Natural killer cell (primary cell): ENCODE measurements around the gene CADM1. TPM values are rescaled to one million over a fixed set of nuclear protein-coding genes. Genes with fewer than 3 reads are reported as not detected.
A peak's percentile ranks its signal among the peaks of the same experiment; 100 is the strongest.

ENCODE experiments used
- ATAC-seq, 3 donors: fragments of 150-1000 bp in 2 of 3; fragments of 200-7000 bp in 1 of 3; cut with Tn5 transposase; 1 replicate in 1 of 3; 2 replicates in 2 of 3; pipeline ENCODE4 v1.10.0; 2021; ENCODE audit warnings: mild to moderate bottlenecking in 2 of 3, moderate library complexity in 2 of 3
- DNase-seq, 2 donors: peaks; one replicate each; pipeline versions ENCODE4 v3.0.0 to v3.0.0-alpha.2; 2013 to 2021; ENCODE audit warnings: mixed read lengths in 1 of 2
- H3K27ac ChIP-seq: one replicate; pipeline ENCODE4 v1.5.1; 2013; ENCODE audit warnings: mild to moderate bottlenecking, low read length
- H3K27me3 ChIP-seq: one replicate; pipeline ENCODE4 v1.6.1; 2013; ENCODE audit warnings: low read length; ENCODE audit not compliant: control insufficient read depth, insufficient read depth
- H3K36me3 ChIP-seq: one replicate; pipeline ENCODE4 v1.6.1; 2013; ENCODE audit warnings: low read length; ENCODE audit not compliant: control insufficient read depth, insufficient read depth
- H3K4me1 ChIP-seq: one replicate; pipeline ENCODE4 v1.6.1; 2013; ENCODE audit warnings: low read length; ENCODE audit not compliant: control insufficient read depth, insufficient read depth
- H3K4me3 ChIP-seq: one replicate; pipeline ENCODE4 v1.5.1; 2013; ENCODE audit warnings: low read length
- H3K9me3 ChIP-seq: one replicate; pipeline ENCODE4 v1.6.1; 2013; ENCODE audit warnings: low read length; ENCODE audit not compliant: control insufficient read depth, insufficient read depth
- H3K27ac Mint-ChIP-seq, 2 donors: one replicate each; pipeline ENCODE4 v1.8.0; 2022; ENCODE audit warnings: mild to moderate bottlenecking in 2 of 2, mixed read lengths in 2 of 2, moderate library complexity in 1 of 2
- H3K27me3 Mint-ChIP-seq, 2 donors: one replicate each; pipeline ENCODE4 v1.8.0; 2022; ENCODE audit warnings: low read depth in 2 of 2, mixed read lengths in 2 of 2
- H3K36me3 Mint-ChIP-seq: one replicate; pipeline ENCODE4 v1.8.0; 2022; ENCODE audit warnings: mixed read lengths
- H3K4me1 Mint-ChIP-seq, 2 donors: one replicate each; pipeline ENCODE4 v1.8.0; 2022; ENCODE audit warnings: mixed read lengths in 2 of 2
- H3K4me3 Mint-ChIP-seq: one replicate; pipeline ENCODE4 v1.8.0; 2022; ENCODE audit warnings: mild to moderate bottlenecking, moderate library complexity, mixed read lengths
- H3K9me3 Mint-ChIP-seq, 2 donors: one replicate each; pipeline ENCODE4 v1.8.0; 2022; ENCODE audit warnings: mixed read lengths in 2 of 2
- whole genome bisulfite sequencing: methylation state at CpG from one replicate; pipeline ENCODE4 v1.1.7; 2013; ENCODE audit warnings: missing lambda C conversion rate; ENCODE audit not compliant: insufficient coverage; 5-methylcytosine and 5-hydroxymethylcytosine counted together
- intact Hi-C: fragments of 100-400 bp; cut with micrococcal nuclease; formaldehyde crosslinking; loops from one replicate; pipeline ENCODE4 v1.14.2; 2022
- total RNA-seq, 4 donors: library from RNA; stranded (reverse); fragments of 120-200 nt in 1 of 4; gene quantifications; one replicate each; pipeline versions ENCODE4 v1.2.3 to v1.2.4, GENCODE V29; 2013 to 2022
- TF ChIP-seq, protein P1 (sequence below): fragments of 200-600 bp; IDR thresholded peaks from one replicate; pipeline ENCODE4 v1.8.0; 2022; ENCODE audit warnings: antibody characterized with exemption

The CADM1 gene
- total RNA-seq, 3 donors from 2014 or later (not counting 1 experiment from before 2014, with no cell fraction given) = 3.2 to 4.2 (median 3.9) TPM

DNA sequence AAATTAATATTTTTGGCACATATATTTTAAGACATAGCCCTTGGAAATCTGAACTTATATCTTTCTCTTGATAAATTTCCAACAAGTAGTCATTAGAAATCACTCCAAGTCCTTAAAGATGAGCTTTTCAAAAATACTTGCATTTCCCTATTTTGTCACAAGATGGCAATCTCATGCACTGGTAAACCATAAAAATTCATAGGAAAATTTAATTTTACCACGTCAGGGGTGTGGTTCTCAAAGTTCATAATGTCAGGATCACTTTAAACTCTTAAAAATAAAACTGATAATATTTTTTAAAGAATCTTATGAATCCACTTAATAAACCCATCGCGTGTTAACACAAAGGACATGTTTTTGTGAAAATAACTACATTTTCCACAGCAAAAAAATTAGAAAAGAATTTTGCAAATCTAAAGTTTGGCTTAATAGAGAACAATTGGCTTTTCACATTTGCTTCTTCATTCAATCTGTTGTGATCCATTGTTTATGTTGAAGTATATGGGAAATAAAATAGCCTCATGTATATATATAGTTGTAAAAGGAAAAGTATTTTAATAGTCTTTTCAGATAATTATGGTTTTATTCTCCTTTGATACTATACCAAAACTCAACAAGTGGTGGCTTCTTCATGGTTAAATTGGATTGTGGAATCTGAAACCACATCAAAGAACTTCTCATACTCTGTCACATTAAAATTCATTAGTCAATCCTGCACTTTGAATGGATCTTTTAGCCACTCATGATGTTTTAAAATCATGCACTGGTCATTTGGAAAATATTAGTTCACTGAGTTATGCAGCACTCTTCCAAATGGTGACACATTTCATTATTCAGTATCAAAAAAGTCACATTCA is 169.1 kb downstream of the CADM1 start:
- H3K4me1 ChIP-seq = no peaks in the 10 kb centered on the region
- ATAC-seq (no peak), DNase-seq (peak in 1 of 2 donors; percentile 37)
- peaks cover 0 to 6% of the 10 kb centered on the region in 2 donors for H3K27me3 Mint-ChIP-seq
- no CpG with 5 or more reads among the region's 3 CpGs for WGBS
- no peak overlapping the region for H3K4me3 ChIP-seq
- TF ChIP-seq, protein P1, sequence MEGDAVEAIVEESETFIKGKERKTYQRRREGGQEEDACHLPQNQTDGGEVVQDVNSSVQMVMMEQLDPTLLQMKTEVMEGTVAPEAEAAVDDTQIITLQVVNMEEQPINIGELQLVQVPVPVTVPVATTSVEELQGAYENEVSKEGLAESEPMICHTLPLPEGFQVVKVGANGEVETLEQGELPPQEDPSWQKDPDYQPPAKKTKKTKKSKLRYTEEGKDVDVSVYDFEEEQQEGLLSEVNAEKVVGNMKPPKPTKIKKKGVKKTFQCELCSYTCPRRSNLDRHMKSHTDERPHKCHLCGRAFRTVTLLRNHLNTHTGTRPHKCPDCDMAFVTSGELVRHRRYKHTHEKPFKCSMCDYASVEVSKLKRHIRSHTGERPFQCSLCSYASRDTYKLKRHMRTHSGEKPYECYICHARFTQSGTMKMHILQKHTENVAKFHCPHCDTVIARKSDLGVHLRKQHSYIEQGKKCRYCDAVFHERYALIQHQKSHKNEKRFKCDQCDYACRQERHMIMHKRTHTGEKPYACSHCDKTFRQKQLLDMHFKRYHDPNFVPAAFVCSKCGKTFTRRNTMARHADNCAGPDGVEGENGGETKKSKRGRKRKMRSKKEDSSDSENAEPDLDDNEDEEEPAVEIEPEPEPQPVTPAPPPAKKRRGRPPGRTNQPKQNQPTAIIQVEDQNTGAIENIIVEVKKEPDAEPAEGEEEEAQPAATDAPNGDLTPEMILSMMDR = peak; percentile 65
- no peaks in the 10 kb centered on the region for H3K9me3 ChIP-seq
- no peak overlapping the region for H3K27ac Mint-ChIP-seq
- H3K36me3 Mint-ChIP-seq = no peaks in the 10 kb centered on the region
- no peaks in the 10 kb centered on the region for H3K36me3 ChIP-seq
- H3K9me3 Mint-ChIP-seq = no peaks in the 10 kb centered on the region
- H3K4me1 Mint-ChIP-seq = no peaks in the 10 kb centered on the region
- no peak overlapping the region for H3K4me3 Mint-ChIP-seq
- H3K27ac ChIP-seq = no peak overlapping the region
- intact Hi-C loops = no loop called here
- H3K27me3 ChIP-seq = no peaks in the 10 kb centered on the region

DNA sequence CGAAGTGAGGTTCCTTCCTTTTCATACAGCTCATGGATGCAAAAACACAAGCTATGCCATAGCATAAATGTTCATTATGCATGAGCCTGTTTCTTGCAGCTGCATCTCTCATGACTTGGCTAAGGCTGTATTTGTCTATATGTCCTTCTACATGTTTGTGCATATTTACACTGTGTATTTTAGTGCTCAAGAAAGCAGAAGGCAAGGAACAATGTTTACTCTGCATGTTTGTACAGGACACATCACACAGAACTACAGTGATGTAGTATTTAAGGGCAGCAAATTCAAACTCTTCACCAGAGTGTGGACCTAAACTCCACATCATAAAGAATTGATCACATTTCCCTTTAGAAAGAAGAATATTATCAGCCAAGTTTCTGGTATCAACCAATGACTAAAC is 170.3 kb downstream of the CADM1 start:
- 34% methylated on average over 1 of the region's 1 CpG for WGBS
- peaks cover 0 to 6% of the 10 kb centered on the region in 2 donors for H3K27me3 Mint-ChIP-seq
- no peak overlapping the region for H3K27ac Mint-ChIP-seq
- no peak overlapping the region for H3K4me3 Mint-ChIP-seq
- Histone ChIP-seq H3K9me3 (no peaks in the 10 kb centered on the region), H3K27ac (no peak overlapping the region), H3K27me3 (no peaks in the 10 kb centered on the region), H3K4me3 (no peak overlapping the region), H3K4me1 (no peaks in the 10 kb centered on the region), H3K36me3 (no peaks in the 10 kb centered on the region)
- no peaks in the 10 kb centered on the region for H3K9me3 Mint-ChIP-seq
- intact Hi-C loops = no loop called here
- DNase-seq (no peak), ATAC-seq (no peak)
- TF ChIP-seq, protein P1 = no peak
- no peaks in the 10 kb centered on the region for H3K4me1 Mint-ChIP-seq
- no peaks in the 10 kb centered on the region for H3K36me3 Mint-ChIP-seq

DNA sequence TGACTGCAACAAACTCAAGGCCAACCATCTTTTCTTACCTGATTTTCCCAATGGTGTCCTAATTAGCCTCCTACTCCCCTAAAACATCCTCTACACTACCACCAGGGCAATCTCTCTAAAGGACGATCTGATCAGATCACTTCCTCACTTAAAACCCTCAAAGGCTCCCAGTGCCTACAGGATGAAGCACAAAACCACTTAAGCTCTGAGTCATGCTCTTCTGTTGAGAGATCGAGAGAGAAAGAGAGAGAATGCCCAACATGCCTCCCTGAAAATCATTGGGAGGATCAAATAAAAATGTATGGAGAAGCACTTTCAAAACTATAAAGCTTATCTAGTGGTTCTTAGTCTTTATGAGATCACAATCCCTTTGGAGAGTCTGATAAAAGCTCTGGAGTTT is 171.1 kb downstream of the CADM1 start:
- DNase-seq (no peak), ATAC-seq (no peak)
- Mint-ChIP-seq H3K36me3 (no peaks in the 10 kb centered on the region), H3K27me3 (peaks cover 0 to 6% of the 10 kb centered on the region in 2 donors), H3K4me1 (no peaks in the 10 kb centered on the region), H3K27ac (no peak overlapping the region), H3K4me3 (no peak overlapping the region), H3K9me3 (no peaks in the 10 kb centered on the region)
- Histone ChIP-seq H3K4me1 (no peaks in the 10 kb centered on the region), H3K4me3 (no peak overlapping the region), H3K9me3 (no peaks in the 10 kb centered on the region), H3K36me3 (no peaks in the 10 kb centered on the region), H3K27ac (no peak overlapping the region), H3K27me3 (no peaks in the 10 kb centered on the region)
- TF ChIP-seq, protein P1 = no peak
- 0% methylated on average over 1 of the region's 2 CpGs for WGBS
- intact Hi-C loops = no loop called here
